Tibial nerve (tissue), 4 donors: ENCODE data around the gene EGFR.

Source experiments
- EP300 ChIP-seq, 2 donors: sonication (generic); formaldehyde crosslinking; IDR thresholded peaks; one replicate each; pipeline ENCODE4 v1.6.1; 2017; ENCODE audit warnings: antibody characterized with exemption in 2 of 2, mild to moderate bottlenecking in 1 of 2
- POLR2A ChIP-seq, 2 donors: fragments of 450-650 bp; IDR thresholded peaks; one replicate each; pipeline ENCODE4 v1.6.1; 2017; ENCODE audit warnings: antibody characterized with exemption in 2 of 2, mild to moderate bottlenecking in 2 of 2, moderate library complexity in 2 of 2
- TF ChIP-seq, protein P1 (sequence below), 5 experiments: fragments of 200-600 bp in 3 of 5; fragments of 450-650 bp in 2 of 5; sonication (generic) in 3 of 5; IDR thresholded peaks; one replicate each; pipeline ENCODE4 v1.5.1; 2016 to 2019; ENCODE audit warnings: antibody characterized with exemption in 5 of 5, mild to moderate bottlenecking in 3 of 5, moderate library complexity in 2 of 5

- TF ChIP-seq, protein P1, sequence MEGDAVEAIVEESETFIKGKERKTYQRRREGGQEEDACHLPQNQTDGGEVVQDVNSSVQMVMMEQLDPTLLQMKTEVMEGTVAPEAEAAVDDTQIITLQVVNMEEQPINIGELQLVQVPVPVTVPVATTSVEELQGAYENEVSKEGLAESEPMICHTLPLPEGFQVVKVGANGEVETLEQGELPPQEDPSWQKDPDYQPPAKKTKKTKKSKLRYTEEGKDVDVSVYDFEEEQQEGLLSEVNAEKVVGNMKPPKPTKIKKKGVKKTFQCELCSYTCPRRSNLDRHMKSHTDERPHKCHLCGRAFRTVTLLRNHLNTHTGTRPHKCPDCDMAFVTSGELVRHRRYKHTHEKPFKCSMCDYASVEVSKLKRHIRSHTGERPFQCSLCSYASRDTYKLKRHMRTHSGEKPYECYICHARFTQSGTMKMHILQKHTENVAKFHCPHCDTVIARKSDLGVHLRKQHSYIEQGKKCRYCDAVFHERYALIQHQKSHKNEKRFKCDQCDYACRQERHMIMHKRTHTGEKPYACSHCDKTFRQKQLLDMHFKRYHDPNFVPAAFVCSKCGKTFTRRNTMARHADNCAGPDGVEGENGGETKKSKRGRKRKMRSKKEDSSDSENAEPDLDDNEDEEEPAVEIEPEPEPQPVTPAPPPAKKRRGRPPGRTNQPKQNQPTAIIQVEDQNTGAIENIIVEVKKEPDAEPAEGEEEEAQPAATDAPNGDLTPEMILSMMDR (IDR thresholded peaks at IDR 0.05), result no peak
- no peak for TF ChIP-seq EP300 (IDR thresholded peaks at IDR 0.05)
- no peak for TF ChIP-seq POLR2A (IDR thresholded peaks at IDR 0.05)
These were observed 76.9 kb downstream of the EGFR start for GRCh38 chr7:55095672-55096071.
